GM18526 (cell line): ENCODE data around the gene HUNK.

Experiments used
- POLR2A ChIP-seq: IDR thresholded peaks from 3 replicates; pipeline ENCODE4 v1.6.1; 2011; ENCODE audit not compliant: insufficient read length; ENCODE audit errors: extremely low read depth

Gene HUNK

GRCh38 chr21:32009263-32009662, 136.4 kb downstream of the HUNK start:
- no peak for TF ChIP-seq POLR2A

GRCh38 chr21:32015461-32016139, 142.8 kb downstream of the HUNK start:
- no peak for TF ChIP-seq POLR2A

- TF ChIP-seq POLR2A: no peak
Observed at GRCh38 chr21:32018381-32018780, 145.6 kb downstream of the HUNK start.

- TF ChIP-seq POLR2A: no peak
Observed at GRCh38 chr21:32020564-32020963, 147.7 kb downstream of the HUNK start.

GRCh38 chr21:32021319-32021994, 148.6 kb downstream of the HUNK start:
- no peak for TF ChIP-seq POLR2A

- TF ChIP-seq POLR2A: no peak
Observed at GRCh38 chr21:32022146-32022545, 149.3 kb downstream of the HUNK start.

- no peak for TF ChIP-seq POLR2A
Observed at GRCh38 chr21:32030146-32030652, 157.4 kb downstream of the HUNK start.

GRCh38 chr21:32034850-32035249, 162.0 kb downstream of the HUNK start:
- no peak for TF ChIP-seq POLR2A

GRCh38 chr21:32035617-32036016, 162.8 kb downstream of the HUNK start:
- no peak for TF ChIP-seq POLR2A

GRCh38 chr21:32036756-32037155, 163.9 kb downstream of the HUNK start:
- no peak for TF ChIP-seq POLR2A

- no peak for TF ChIP-seq POLR2A
Observed at GRCh38 chr21:32043458-32043857, 170.6 kb downstream of the HUNK start.

GRCh38 chr21:32044205-32045180, 171.7 kb downstream of the HUNK start:
- no peak for TF ChIP-seq POLR2A

- TF ChIP-seq POLR2A: no peak
Observed at GRCh38 chr21:32046191-32046590, 173.4 kb downstream of the HUNK start.

- no peak for TF ChIP-seq POLR2A
Observed at GRCh38 chr21:32048353-32048752, 175.5 kb downstream of the HUNK start.
